ENCODE measurements around the gene MAP3K2.
"Not testable (repeated sequence)": the region's sequence is repeated elsewhere in the genome, so short reads cannot be mapped to it uniquely, and the experiment has no call there.

MAP3K2 gene

DNA sequence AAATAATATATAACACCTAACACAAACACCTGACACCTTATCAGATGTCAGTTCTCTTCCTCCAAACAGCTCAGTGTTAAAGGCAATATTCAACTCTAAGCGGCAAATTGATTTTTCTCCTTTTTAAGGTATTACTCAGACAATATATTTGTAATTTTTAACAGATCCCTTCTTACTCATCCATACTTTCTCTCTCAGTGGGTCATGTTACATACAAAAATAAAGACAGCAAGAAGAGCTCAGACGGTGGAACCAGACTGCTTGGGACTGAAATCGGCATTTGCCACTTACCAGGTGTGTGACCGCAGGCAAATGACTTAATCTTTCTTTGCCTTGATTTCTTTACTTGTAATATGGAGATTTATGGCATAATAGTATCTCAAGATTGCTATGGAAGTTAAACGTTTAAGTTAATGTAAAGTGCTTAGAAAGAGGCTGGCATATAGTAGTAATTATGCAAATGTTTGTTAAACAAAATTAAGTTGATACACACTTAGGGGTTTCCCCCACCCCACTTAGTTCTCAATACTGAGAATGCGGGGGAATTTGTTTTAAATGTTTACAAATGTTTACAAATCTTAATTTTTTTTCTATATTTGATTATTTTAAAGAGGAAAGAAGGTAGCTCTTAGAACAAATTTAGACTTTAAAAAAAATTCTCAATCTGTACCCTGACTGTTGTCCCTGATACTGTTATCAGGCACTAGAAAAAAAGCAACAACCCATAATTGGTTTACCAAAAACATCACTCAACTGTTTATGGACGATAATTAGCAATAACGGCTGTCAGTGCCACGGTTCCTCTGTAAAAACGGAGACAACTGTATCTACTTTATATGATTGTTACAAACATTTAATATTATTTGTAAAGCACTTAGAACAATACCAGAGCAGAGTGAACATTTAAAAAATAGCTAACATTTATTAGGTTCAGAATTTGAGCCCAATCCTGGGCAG, 25.6 kb downstream of the MAP3K2 start:
- H3K27ac ChIP-seq (ENCODE audit: low read depth in 2 of 2, low read length in 2 of 2) = no peak overlapping the region
- no peaks in the 10 kb centered on the region for H3K27me3 ChIP-seq (ENCODE audit: control insufficient read depth in 2 of 2, insufficient read depth in 2 of 2, low read length in 2 of 2)
- H3K9me3 ChIP-seq (ENCODE audit: control insufficient read depth in 2 of 2, low read length in 2 of 2) = no peaks in the 10 kb centered on the region
- H3K4me3 ChIP-seq (ENCODE audit: low read length in 2 of 2) = no peak overlapping the region
- H3K36me3 ChIP-seq (ENCODE audit: control insufficient read depth in 2 of 2, insufficient read depth in 2 of 2, low read length in 2 of 2) = no peaks in the 10 kb centered on the region
- H3K9ac ChIP-seq (ENCODE audit: low read depth in 1 of 2, low read length in 2 of 2) = no peak overlapping the region
- H3K4me1 ChIP-seq (ENCODE audit: control insufficient read depth in 2 of 2, insufficient read depth in 2 of 2, low read length in 2 of 2) = peaks cover 2 to 4% of the 10 kb centered on the region in 2 donors

DNA sequence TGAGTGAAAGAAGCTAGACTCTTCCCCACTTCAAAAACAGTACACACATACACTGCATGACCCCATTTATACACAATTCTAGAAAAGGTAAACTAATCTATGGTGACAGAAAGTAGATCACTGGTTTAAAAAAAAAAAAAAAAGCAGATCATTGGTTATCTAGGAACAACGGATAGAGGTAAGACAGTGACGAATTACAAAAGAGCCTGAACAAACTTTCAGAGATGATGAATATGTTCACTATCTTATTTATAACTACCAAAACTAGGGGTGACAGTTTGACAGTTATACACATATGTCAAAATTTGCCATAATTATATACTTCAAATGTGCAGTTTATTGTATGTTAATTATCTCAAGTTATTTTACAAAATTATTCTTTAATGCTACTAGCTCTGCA, 27.5 kb downstream of the MAP3K2 start:
- Histone ChIP-seq H3K36me3 (ENCODE audit: control insufficient read depth in 2 of 2, insufficient read depth in 2 of 2, low read length in 2 of 2) (no peaks in the 10 kb centered on the region), H3K9ac (ENCODE audit: low read depth in 1 of 2, low read length in 2 of 2) (no peak overlapping the region), H3K27me3 (ENCODE audit: control insufficient read depth in 2 of 2, insufficient read depth in 2 of 2, low read length in 2 of 2) (no peaks in the 10 kb centered on the region), H3K9me3 (ENCODE audit: control insufficient read depth in 2 of 2, low read length in 2 of 2) (no peaks in the 10 kb centered on the region), H3K4me3 (ENCODE audit: low read length in 2 of 2) (no peak overlapping the region), H3K27ac (ENCODE audit: low read depth in 2 of 2, low read length in 2 of 2) (no peak overlapping the region), H3K4me1 (ENCODE audit: control insufficient read depth in 2 of 2, insufficient read depth in 2 of 2, low read length in 2 of 2) (peaks cover 2 to 4% of the 10 kb centered on the region in 2 donors)

DNA sequence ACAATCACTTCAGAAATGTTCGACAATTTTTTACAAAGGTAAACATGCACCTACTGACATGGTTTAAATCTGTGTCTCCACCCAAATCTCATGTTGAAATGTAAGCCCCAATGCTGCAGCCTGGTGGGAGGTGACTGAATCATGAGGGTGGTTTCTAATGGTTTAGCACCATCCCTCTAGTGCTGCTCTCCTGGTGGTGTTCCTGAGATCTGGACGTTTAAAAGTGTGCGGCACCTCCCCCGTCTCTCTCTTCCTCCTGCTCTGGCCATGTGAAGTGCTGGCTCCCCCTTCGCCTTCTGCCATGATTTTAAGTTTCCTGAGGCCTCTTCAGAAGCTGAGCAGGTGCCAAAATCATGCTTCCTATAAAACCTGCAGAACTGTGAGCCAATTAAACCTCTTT, 28.3 kb downstream of the MAP3K2 start:
- H3K4me3 ChIP-seq (ENCODE audit: low read length in 2 of 2) = no peak overlapping the region
- no peaks in the 10 kb centered on the region for H3K36me3 ChIP-seq (ENCODE audit: control insufficient read depth in 2 of 2, insufficient read depth in 2 of 2, low read length in 2 of 2)
- H3K27ac ChIP-seq (ENCODE audit: low read depth in 2 of 2, low read length in 2 of 2) = no peak overlapping the region
- H3K4me1 ChIP-seq (ENCODE audit: control insufficient read depth in 2 of 2, insufficient read depth in 2 of 2, low read length in 2 of 2) = peaks cover 2 to 4% of the 10 kb centered on the region in 2 donors
- no peak overlapping the region for H3K9ac ChIP-seq (ENCODE audit: low read depth in 1 of 2, low read length in 2 of 2)
- H3K9me3 ChIP-seq (ENCODE audit: control insufficient read depth in 2 of 2, low read length in 2 of 2) = no peaks in the 10 kb centered on the region
- no peaks in the 10 kb centered on the region for H3K27me3 ChIP-seq (ENCODE audit: control insufficient read depth in 2 of 2, insufficient read depth in 2 of 2, low read length in 2 of 2)

DNA sequence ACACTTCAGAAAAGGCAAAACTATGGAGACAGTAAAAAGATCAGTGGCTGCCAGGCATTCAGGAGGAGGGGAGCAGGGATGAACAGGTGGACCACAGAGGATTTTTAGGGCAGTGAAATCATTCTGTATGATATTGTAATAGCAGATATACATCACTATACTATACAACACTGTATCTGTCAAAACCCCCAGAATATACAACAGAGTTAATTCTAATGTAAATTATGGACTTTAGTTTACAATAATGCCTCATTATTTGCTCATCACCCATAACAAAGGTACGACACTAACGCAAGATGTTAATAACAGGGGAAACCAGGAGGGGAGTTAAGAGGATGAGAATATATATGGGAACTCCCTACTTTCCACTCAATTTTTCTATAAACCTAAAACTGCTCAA, 28.8 kb downstream of the MAP3K2 start:
- no peaks in the 10 kb centered on the region for H3K36me3 ChIP-seq (ENCODE audit: control insufficient read depth in 2 of 2, insufficient read depth in 2 of 2, low read length in 2 of 2)
- H3K4me1 ChIP-seq (ENCODE audit: control insufficient read depth in 2 of 2, insufficient read depth in 2 of 2, low read length in 2 of 2) = peaks cover 2 to 4% of the 10 kb centered on the region in 2 donors
- no peaks in the 10 kb centered on the region for H3K9me3 ChIP-seq (ENCODE audit: control insufficient read depth in 2 of 2, low read length in 2 of 2)
- no peak overlapping the region for H3K9ac ChIP-seq (ENCODE audit: low read depth in 1 of 2, low read length in 2 of 2)
- H3K27ac ChIP-seq (ENCODE audit: low read depth in 2 of 2, low read length in 2 of 2) = no peak overlapping the region
- no peaks in the 10 kb centered on the region for H3K27me3 ChIP-seq (ENCODE audit: control insufficient read depth in 2 of 2, insufficient read depth in 2 of 2, low read length in 2 of 2)
- H3K4me3 ChIP-seq (ENCODE audit: low read length in 2 of 2) = no peak overlapping the region

DNA sequence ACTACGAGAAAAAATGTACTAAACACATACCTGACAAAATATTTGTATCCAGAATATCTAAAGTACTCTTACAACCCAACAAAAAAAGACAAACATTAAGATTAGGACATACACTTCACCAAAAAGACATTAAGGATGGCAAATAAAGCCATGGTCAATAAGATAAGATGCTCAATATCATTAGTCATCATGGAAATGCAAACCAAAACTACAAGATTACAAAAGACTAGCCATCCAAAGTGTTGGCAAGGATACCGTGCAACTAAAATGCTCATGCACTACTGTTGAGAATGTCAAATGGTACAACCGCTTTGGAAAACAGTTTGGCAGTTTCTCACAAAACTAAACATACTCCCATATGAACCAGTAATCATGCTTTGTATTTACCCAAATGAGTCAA, 29.7 kb downstream of the MAP3K2 start:
- Histone ChIP-seq H3K4me1 (ENCODE audit: control insufficient read depth in 2 of 2, insufficient read depth in 2 of 2, low read length in 2 of 2) (peaks cover 2 to 4% of the 10 kb centered on the region in 2 donors), H3K36me3 (ENCODE audit: control insufficient read depth in 2 of 2, insufficient read depth in 2 of 2, low read length in 2 of 2) (no peaks in the 10 kb centered on the region), H3K4me3 (ENCODE audit: low read length in 2 of 2) (no peak overlapping the region), H3K27me3 (ENCODE audit: control insufficient read depth in 2 of 2, insufficient read depth in 2 of 2, low read length in 2 of 2) (no peaks in the 10 kb centered on the region), H3K9ac (ENCODE audit: low read depth in 1 of 2, low read length in 2 of 2) (no peak overlapping the region), H3K27ac (ENCODE audit: low read depth in 2 of 2, low read length in 2 of 2) (no peak overlapping the region), H3K9me3 (ENCODE audit: control insufficient read depth in 2 of 2, low read length in 2 of 2) (no peaks in the 10 kb centered on the region)

DNA sequence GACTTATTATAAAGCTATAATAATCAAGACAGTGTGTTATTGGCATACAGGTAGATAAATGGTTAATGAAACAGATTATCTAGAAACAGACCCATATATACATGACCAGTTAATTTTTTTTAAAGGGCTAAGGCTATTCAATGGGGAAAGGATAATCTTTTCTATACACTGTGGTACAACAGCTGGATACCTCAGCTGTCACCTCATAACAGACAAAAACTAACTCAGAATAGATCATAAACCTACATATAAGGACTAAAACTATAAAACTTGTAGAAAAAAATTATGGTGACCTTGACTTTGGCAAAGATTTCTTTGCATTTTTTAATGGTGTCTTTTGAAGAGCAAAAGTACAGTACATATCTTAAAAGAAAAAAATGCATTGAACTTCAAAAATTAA, 30.2 kb downstream of the MAP3K2 start:
- Histone ChIP-seq H3K4me3 (ENCODE audit: low read length in 2 of 2) (no peak overlapping the region), H3K4me1 (ENCODE audit: control insufficient read depth in 2 of 2, insufficient read depth in 2 of 2, low read length in 2 of 2) (peaks cover 2 to 4% of the 10 kb centered on the region in 2 donors), H3K27ac (ENCODE audit: low read depth in 2 of 2, low read length in 2 of 2) (no peak overlapping the region), H3K9ac (ENCODE audit: low read depth in 1 of 2, low read length in 2 of 2) (no peak overlapping the region), H3K36me3 (ENCODE audit: control insufficient read depth in 2 of 2, insufficient read depth in 2 of 2, low read length in 2 of 2) (no peaks in the 10 kb centered on the region), H3K9me3 (ENCODE audit: control insufficient read depth in 2 of 2, low read length in 2 of 2) (no peaks in the 10 kb centered on the region), H3K27me3 (ENCODE audit: control insufficient read depth in 2 of 2, insufficient read depth in 2 of 2, low read length in 2 of 2) (no peaks in the 10 kb centered on the region)

DNA sequence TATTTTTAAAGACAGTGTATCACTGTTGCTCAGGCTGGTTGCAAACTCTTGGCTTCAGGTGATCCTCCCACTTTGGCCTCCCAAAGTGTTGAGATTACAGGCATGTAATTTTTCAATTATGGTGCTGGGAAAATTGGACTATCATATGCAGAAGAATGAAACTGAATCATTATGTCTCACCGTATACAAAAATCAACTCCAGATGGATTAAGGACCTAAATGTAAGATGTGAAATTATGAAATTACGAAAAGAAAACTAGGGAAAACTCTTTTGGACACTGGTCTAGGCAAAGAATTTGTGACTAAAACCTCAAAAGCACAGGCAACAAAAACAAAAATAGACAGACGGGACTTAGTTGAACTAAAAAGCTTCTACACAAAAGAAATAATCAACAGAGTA, 31.2 kb downstream of the MAP3K2 start:
- H3K27me3 ChIP-seq (ENCODE audit: control insufficient read depth in 2 of 2, insufficient read depth in 2 of 2, low read length in 2 of 2) = no peaks in the 10 kb centered on the region
- H3K9me3 ChIP-seq (ENCODE audit: control insufficient read depth in 2 of 2, low read length in 2 of 2) = no peaks in the 10 kb centered on the region
- peaks cover 2 to 4% of the 10 kb centered on the region in 2 donors for H3K4me1 ChIP-seq (ENCODE audit: control insufficient read depth in 2 of 2, insufficient read depth in 2 of 2, low read length in 2 of 2)
- H3K36me3 ChIP-seq (ENCODE audit: control insufficient read depth in 2 of 2, insufficient read depth in 2 of 2, low read length in 2 of 2) = no peaks in the 10 kb centered on the region
- no peak overlapping the region for H3K9ac ChIP-seq (ENCODE audit: low read depth in 1 of 2, low read length in 2 of 2)
- H3K27ac ChIP-seq (ENCODE audit: low read depth in 2 of 2, low read length in 2 of 2) = no peak overlapping the region
- H3K4me3 ChIP-seq (ENCODE audit: low read length in 2 of 2) = no peak overlapping the region

DNA sequence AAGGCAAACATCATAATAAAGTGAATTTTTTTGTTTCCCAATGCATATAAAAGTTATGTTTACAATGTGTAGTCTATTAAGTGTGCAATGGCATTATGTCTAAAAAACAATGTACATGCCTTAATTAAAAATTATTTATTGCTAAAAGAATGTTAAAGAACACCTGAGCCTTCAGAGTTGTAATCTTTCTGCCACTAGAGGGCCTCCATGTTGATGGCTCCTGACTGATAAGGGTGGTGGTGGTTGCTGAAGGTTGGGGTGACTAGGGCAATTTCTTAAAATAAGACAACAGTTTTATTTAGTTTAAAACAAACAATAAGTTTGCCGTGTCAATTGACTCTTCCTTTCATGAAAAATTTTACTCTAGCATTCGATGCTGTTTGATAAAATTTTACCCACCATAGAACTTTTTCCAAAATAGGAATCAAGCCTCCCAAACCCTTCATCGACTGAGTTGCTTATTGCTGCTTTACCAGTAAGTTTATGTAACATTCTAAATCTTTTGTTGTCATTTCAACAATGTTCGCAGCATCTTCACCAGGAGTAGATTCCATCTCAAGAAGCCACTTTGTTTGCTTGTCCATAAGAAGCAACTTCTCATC, 32.3 kb downstream of the MAP3K2 start:
- H3K27me3 ChIP-seq (ENCODE audit: control insufficient read depth in 2 of 2, insufficient read depth in 2 of 2, low read length in 2 of 2) = no peaks in the 10 kb centered on the region
- peaks cover 0 to 4% of the 10 kb centered on the region in 2 donors for H3K4me1 ChIP-seq (ENCODE audit: control insufficient read depth in 2 of 2, insufficient read depth in 2 of 2, low read length in 2 of 2)
- H3K36me3 ChIP-seq (ENCODE audit: control insufficient read depth in 2 of 2, insufficient read depth in 2 of 2, low read length in 2 of 2) = no peaks in the 10 kb centered on the region
- H3K9ac ChIP-seq (ENCODE audit: low read depth in 1 of 2, low read length in 2 of 2) = no peak overlapping the region
- no peaks in the 10 kb centered on the region for H3K9me3 ChIP-seq (ENCODE audit: control insufficient read depth in 2 of 2, low read length in 2 of 2)
- no peak overlapping the region for H3K27ac ChIP-seq (ENCODE audit: low read depth in 2 of 2, low read length in 2 of 2)
- H3K4me3 ChIP-seq (ENCODE audit: low read length in 2 of 2) = no peak overlapping the region

DNA sequence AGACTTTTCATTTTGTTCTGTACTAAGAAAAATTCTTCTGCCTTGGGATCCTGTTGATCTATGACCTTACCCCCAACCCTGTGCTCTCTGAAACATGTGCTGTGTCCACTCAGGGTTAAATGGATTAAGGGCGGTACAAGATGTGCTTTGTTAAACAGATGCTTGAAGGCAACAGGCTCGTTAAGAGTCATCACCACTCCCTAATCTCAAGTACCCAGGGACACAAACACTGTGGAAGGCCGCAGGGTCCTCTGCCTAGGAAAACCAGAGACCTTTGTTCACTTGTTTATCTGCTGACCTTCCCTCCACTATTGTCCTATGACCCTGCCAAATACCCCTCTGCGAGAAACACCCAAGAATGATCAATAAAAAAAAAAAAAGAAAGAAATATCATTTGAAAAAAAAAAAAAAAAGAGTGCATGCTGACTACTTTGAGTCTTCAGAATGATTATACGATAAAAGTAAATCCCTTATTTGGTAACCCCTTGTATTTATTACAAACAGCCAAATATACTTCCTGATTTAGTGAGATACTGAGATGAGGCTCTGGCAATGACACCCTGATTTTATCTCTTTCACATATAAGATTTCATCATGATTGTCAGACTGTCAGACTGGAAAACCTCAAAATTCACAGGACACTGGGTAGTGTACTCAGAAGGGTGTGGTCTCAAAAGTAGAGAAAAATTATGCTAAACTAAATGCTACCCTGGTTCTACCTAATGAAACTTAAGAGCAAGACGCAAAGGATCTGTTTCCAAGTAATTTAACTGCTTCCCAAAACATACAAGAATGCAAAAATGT, 33.7 kb downstream of the MAP3K2 start:
- H3K4me1 ChIP-seq (ENCODE audit: control insufficient read depth in 2 of 2, insufficient read depth in 2 of 2, low read length in 2 of 2); H3K9me3 ChIP-seq (ENCODE audit: control insufficient read depth in 2 of 2, low read length in 2 of 2); H3K27ac ChIP-seq (ENCODE audit: low read depth in 2 of 2, low read length in 2 of 2); H3K36me3 ChIP-seq (ENCODE audit: control insufficient read depth in 2 of 2, insufficient read depth in 2 of 2, low read length in 2 of 2); H3K4me3 ChIP-seq (ENCODE audit: low read length in 2 of 2); H3K27me3 ChIP-seq (ENCODE audit: control insufficient read depth in 2 of 2, insufficient read depth in 2 of 2, low read length in 2 of 2); H3K9ac ChIP-seq (ENCODE audit: low read depth in 1 of 2, low read length in 2 of 2): not testable (repeated sequence)

DNA sequence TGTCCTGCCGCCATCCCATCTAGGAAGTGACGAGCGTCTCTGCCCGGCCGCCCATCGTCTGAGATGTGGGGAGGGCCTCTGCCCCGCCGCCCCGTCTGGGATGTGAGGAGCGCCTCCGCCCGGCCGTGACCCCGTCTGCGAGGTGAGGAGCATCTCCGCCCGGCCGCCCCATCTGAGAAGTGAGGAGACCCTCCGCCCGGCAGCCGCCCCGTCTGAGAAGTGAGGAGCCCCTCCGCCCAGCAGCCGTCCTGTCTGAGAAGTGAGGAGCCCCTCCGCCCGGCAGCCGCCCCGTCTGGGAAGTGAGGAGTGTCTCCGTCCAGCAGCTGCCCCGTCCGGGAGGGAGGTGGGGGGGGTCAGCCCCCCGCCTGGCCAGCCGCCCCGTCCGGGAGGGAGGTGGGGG, 34.6 kb downstream of the MAP3K2 start:
- H3K9ac ChIP-seq (ENCODE audit: low read depth in 1 of 2, low read length in 2 of 2); H3K27me3 ChIP-seq (ENCODE audit: control insufficient read depth in 2 of 2, insufficient read depth in 2 of 2, low read length in 2 of 2); H3K36me3 ChIP-seq (ENCODE audit: control insufficient read depth in 2 of 2, insufficient read depth in 2 of 2, low read length in 2 of 2); H3K9me3 ChIP-seq (ENCODE audit: control insufficient read depth in 2 of 2, low read length in 2 of 2); H3K4me1 ChIP-seq (ENCODE audit: control insufficient read depth in 2 of 2, insufficient read depth in 2 of 2, low read length in 2 of 2); H3K27ac ChIP-seq (ENCODE audit: low read depth in 2 of 2, low read length in 2 of 2); H3K4me3 ChIP-seq (ENCODE audit: low read length in 2 of 2): not testable (repeated sequence)

Data from mucosa of rectum (tissue), 2 donors.